GM13976 (cell line): ENCODE measurements around the gene CEMIP.

Experiments
- DNase-seq: peaks from one replicate; pipeline ENCODE4 v3.0.0; 2012; ENCODE audit warnings: low spot score
- CTCF ChIP-seq: IDR thresholded peaks from 2 replicates; pipeline ENCODE4 v1.5.1; 2012; ENCODE audit warnings: borderline replicate concordance, mild to moderate bottlenecking; ENCODE audit not compliant: insufficient read depth; ENCODE audit errors: extremely low read depth, missing control alignments, control extremely low read depth
- in situ Hi-C: fragments of 300-500 bp; cut with MboI; formaldehyde crosslinking; loops from one replicate; pipeline ENCODE4 v1.12.0; 2022; ENCODE audit warnings: low sequenced_read_pairs, mixed read lengths, inconsistent platforms; ENCODE audit not compliant: unreplicated experiment

Gene CEMIP

DNA sequence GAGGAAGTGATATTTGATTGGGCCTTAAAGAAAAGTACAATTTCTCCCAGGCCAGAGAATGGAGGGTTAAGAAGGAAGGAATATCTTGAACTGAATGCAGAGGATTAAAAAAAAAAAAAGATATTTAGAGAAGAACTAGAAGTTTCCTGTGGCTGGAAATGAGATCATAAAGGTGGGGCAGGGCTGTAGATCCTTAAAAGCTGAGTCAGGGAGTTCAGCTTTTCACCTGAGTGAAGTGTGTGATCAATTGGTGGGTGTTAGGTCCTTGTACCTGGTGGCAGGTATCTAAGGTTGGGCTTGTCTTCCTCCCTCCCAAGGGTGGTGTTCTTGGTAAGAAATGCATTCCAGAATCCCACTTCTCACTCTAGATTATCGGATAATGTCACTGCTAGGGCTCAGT, 11.8 kb downstream of the CEMIP start:
- in situ Hi-C loops: loop anchor here (25.0 kb wide), 2 partner anchors 171 to 471 kb away; no protein-coding TSS in a partner anchor
- DNase-seq: no peak
- TF ChIP-seq CTCF: no peak

- TF ChIP-seq CTCF: no peak
- in situ Hi-C loops: loop anchor here (25.0 kb wide), 2 partner anchors 166 to 466 kb away; no protein-coding TSS in a partner anchor
- no peak for DNase-seq
Measured at GRCh38 chr15:80796407-80796806, 17.2 kb downstream of the CEMIP start.

GRCh38 chr15:80798911-80799310, 19.7 kb downstream of the CEMIP start:
- TF ChIP-seq CTCF: no peak
- in situ Hi-C loops: loop anchor here (25.0 kb wide), 2 partner anchors 163 to 463 kb away; no protein-coding TSS in a partner anchor
- no peak for DNase-seq

- in situ Hi-C loops: no loop called here
- TF ChIP-seq CTCF: no peak
- no peak for DNase-seq
Measured at GRCh38 chr15:80800067-80800466, 20.9 kb downstream of the CEMIP start.

DNA sequence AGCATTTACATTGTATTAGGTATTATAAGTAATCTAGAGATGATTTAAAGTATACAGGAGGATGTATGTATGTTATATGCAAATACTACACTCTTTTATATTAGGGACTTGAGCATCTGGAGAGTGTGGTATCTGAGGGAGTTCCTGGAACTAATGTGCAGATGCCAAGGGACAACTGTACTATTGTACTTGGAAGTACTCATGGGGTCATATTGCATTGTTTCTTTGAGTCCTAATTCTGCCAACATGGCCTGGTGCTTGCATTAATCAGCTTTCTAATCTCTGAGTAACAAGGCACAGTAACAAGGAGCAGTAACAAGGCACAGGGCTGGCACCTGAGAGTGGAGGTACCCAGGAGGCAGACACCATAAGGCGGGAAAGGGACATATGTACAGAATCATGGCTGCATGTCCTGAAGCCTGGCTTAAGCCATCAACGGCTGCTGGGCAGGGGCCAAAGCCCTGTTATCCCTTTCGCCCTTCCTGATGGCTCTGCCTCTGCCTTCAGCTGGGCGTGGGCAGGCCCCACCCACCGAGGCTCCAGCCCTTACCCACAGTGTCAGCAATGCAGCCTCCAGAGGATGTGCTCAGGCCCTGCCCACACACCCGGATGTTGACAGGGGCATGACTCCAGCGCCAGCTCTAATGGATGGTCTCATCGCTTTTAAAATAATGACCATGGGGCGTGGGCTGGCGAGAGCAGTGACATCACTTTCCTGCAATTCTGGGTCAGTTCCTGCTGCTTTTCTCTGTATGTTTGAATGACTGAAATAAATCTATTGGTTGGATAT, 22.9 kb downstream of the CEMIP start:
- no peak for DNase-seq
- in situ Hi-C loops: no loop called here
- TF ChIP-seq CTCF: no peak

GRCh38 chr15:80803580-80804525, 24.7 kb downstream of the CEMIP start:
- no peak for TF ChIP-seq CTCF
- in situ Hi-C loops: no loop called here
- DNase-seq: no peak
